SK-N-SH treated with all-trans-retinoic acid at 6 μM for 48 hours (cell line): ENCODE measurements around the gene SIRT5.

ENCODE experiments used
- ATAC-seq: fragments of 200-7000 bp; cut with Tn5 transposase; 3 replicates; pipeline ENCODE4 v1.9.1; 2020; ENCODE audit warnings: mild to moderate bottlenecking, moderate library complexity
- ARNTL ChIP-seq: fragments of 450-650 bp; formaldehyde crosslinking; IDR thresholded peaks from 2 replicates; pipeline ENCODE4 v1.5.0; 2020; ENCODE audit warnings: low read depth, mild to moderate bottlenecking, moderate library complexity, borderline replicate concordance
- CREB5 ChIP-seq: fragments of 250-450 bp; sonication (Bioruptor Pico); IDR thresholded peaks from 2 replicates; pipeline ENCODE4 v1.5.1; 2020; ENCODE audit warnings: low read depth, mild to moderate bottlenecking, moderate library complexity
- CSDC2 ChIP-seq: fragments of 250-450 bp; sonication (Bioruptor Pico); IDR thresholded peaks from 2 replicates; pipeline ENCODE4 v1.5.0; 2020; ENCODE audit warnings: mild to moderate bottlenecking, moderate library complexity
- CSRNP3 ChIP-seq: fragments of 250-450 bp; sonication (Bioruptor Pico); IDR thresholded peaks from 2 replicates; pipeline ENCODE4 v1.5.1; 2021; ENCODE audit warnings: mild to moderate bottlenecking, moderate library complexity
- ESRRG ChIP-seq: fragments of 250-450 bp; sonication (Bioruptor Pico); IDR thresholded peaks from 2 replicates; pipeline ENCODE4 v1.6.1; 2021; ENCODE audit warnings: mild to moderate bottlenecking
- ISL1 ChIP-seq: fragments of 250-450 bp; sonication (Bioruptor Pico); IDR thresholded peaks from 2 replicates; pipeline ENCODE4 v2.1.2; 2022; ENCODE audit warnings: mild to moderate bottlenecking, moderate library complexity
- PATZ1 ChIP-seq: fragments of 250-450 bp; sonication (Bioruptor Pico); IDR thresholded peaks from 2 replicates; pipeline ENCODE4 v1.8.0; 2020; ENCODE audit warnings: mild to moderate bottlenecking, moderate library complexity, borderline replicate concordance
- PPARA ChIP-seq: fragments of 250-450 bp; sonication (Bioruptor Pico); IDR thresholded peaks from 2 replicates; pipeline ENCODE4 v1.5.0; 2020; ENCODE audit warnings: mild to moderate bottlenecking, borderline replicate concordance
- SNAI2 ChIP-seq: fragments of 250-450 bp; sonication (Bioruptor Pico); IDR thresholded peaks from 2 replicates; pipeline ENCODE4 v1.5.0; 2020; ENCODE audit warnings: mild to moderate bottlenecking, moderate library complexity
- TOX ChIP-seq: fragments of 250-450 bp; sonication (Bioruptor Pico); IDR thresholded peaks from 2 replicates; pipeline ENCODE4 v1.8.0; 2021; ENCODE audit warnings: mild to moderate bottlenecking, moderate library complexity, borderline replicate concordance
- TSHZ2 ChIP-seq: fragments of 250-450 bp; sonication (Bioruptor Pico); IDR thresholded peaks from 2 replicates; pipeline ENCODE4 v1.5.0; 2020; ENCODE audit warnings: mild to moderate bottlenecking, moderate library complexity
- ZC3H10 ChIP-seq: fragments of 250-450 bp; sonication (Bioruptor Pico); IDR thresholded peaks from 2 replicates; pipeline ENCODE4 v1.5.1; 2021; ENCODE audit warnings: mild to moderate bottlenecking, moderate library complexity
- ZFP3 ChIP-seq: fragments of 250-450 bp; sonication (Bioruptor Pico); IDR thresholded peaks from 2 replicates; pipeline ENCODE4 v1.5.0; 2020; ENCODE audit warnings: mild to moderate bottlenecking, moderate library complexity
- ZFP30 ChIP-seq: fragments of 450-650 bp; formaldehyde crosslinking; IDR thresholded peaks from 2 replicates; pipeline ENCODE4 v1.5.0; 2022; ENCODE audit warnings: mild to moderate bottlenecking, moderate library complexity
- ZNF565 ChIP-seq: fragments of 450-650 bp; formaldehyde crosslinking; conservative IDR thresholded peaks from 2 replicates; pipeline ENCODE4 v1.5.0; 2020; ENCODE audit warnings: low read depth, mild to moderate bottlenecking, moderate library complexity
- ZNF70 ChIP-seq: fragments of 450-650 bp; formaldehyde crosslinking; IDR thresholded peaks from 2 replicates; pipeline ENCODE4 v1.5.0; 2020; ENCODE audit warnings: mild to moderate bottlenecking, moderate library complexity
- ZNF8 ChIP-seq: fragments of 450-650 bp; formaldehyde crosslinking; IDR thresholded peaks from 2 replicates; pipeline ENCODE4 v1.5.0; 2020; ENCODE audit warnings: mild to moderate bottlenecking, moderate library complexity

The SIRT5 gene

GRCh38 chr6:13643125-13643524, 68.7 kb downstream of the SIRT5 start (continued):
- no peak for TF ChIP-seq PPARA (CRISPR knock-in tag)

GRCh38 chr6:13648850-13649249, 74.4 kb downstream of the SIRT5 start:
- no peak for TF ChIP-seq ZC3H10 (CRISPR knock-in tag)
- no peak for TF ChIP-seq ESRRG (CRISPR knock-in tag)
- no peak for TF ChIP-seq TSHZ2
- no peak for TF ChIP-seq PPARA (CRISPR knock-in tag)
- no peak for TF ChIP-seq ZNF565 (CRISPR knock-in tag)
- no peak for TF ChIP-seq ZFP3 (CRISPR knock-in tag)
- TF ChIP-seq ZFP30 (CRISPR knock-in tag) = no peak
- no peak for TF ChIP-seq TOX
- TF ChIP-seq CSDC2 (CRISPR knock-in tag) = no peak
- no peak for TF ChIP-seq ISL1 (CRISPR knock-in tag)
- TF ChIP-seq PATZ1 = no peak
- no peak for TF ChIP-seq CSRNP3
- ATAC-seq = no peak

GRCh38 chr6:13649393-13649792, 75.0 kb downstream of the SIRT5 start:
- ATAC-seq = no peak
- TF ChIP-seq CSRNP3 (no peak), ISL1 (CRISPR knock-in tag) (no peak), ZC3H10 (CRISPR knock-in tag) (no peak), CSDC2 (CRISPR knock-in tag) (no peak), ZFP3 (CRISPR knock-in tag) (no peak), ARNTL (CRISPR knock-in tag) (no peak), PPARA (CRISPR knock-in tag) (no peak), CREB5 (CRISPR knock-in tag) (no peak), ZNF8 (CRISPR knock-in tag) (no peak), ZNF70 (CRISPR knock-in tag) (no peak), PATZ1 (no peak), SNAI2 (CRISPR knock-in tag) (no peak), ESRRG (CRISPR knock-in tag) (no peak)
- TF ChIP-seq, all 23 proteins: peak for 0

- no peak for TF ChIP-seq ZC3H10 (CRISPR knock-in tag)
- TF ChIP-seq ISL1 (CRISPR knock-in tag) = peak; percentile 24; the same call in 1 of the 2 replicates
- no peak; the same call in 2 of the 3 replicates for ATAC-seq
Measured at GRCh38 chr6:13653296-13653695, 78.9 kb downstream of the SIRT5 start.
